HG03521 (cell line): Measurements from ENCODE around the gene SCAMP2.

Experiments
- ATAC-seq: cut with Tn5 transposase; IDR thresholded peaks from one replicate; pipeline ENCODE4 v1.9.1; 2021; ENCODE audit warnings: mild to moderate bottlenecking, moderate library complexity; ENCODE audit not compliant: unreplicated experiment

SCAMP2 gene

DNA sequence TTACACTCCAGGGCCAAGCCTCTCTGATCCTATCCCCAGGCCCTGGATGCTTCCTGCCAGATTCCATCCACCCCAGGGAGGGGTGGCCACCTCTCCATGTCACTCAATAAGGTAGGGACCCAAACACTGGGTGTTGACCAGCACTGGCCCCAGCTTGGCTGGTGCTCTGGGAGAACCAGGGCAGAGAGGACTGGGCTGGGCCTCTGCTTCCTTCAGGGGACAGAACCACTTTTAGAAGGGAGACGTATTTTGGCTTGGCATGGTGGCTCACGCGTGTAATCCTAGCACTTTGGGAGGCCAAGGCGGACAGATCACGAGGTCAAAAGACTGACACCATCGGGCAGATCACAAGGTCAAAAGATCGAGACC lies 51.4 kb downstream of the SCAMP2 start:
- no peak for ATAC-seq

DNA sequence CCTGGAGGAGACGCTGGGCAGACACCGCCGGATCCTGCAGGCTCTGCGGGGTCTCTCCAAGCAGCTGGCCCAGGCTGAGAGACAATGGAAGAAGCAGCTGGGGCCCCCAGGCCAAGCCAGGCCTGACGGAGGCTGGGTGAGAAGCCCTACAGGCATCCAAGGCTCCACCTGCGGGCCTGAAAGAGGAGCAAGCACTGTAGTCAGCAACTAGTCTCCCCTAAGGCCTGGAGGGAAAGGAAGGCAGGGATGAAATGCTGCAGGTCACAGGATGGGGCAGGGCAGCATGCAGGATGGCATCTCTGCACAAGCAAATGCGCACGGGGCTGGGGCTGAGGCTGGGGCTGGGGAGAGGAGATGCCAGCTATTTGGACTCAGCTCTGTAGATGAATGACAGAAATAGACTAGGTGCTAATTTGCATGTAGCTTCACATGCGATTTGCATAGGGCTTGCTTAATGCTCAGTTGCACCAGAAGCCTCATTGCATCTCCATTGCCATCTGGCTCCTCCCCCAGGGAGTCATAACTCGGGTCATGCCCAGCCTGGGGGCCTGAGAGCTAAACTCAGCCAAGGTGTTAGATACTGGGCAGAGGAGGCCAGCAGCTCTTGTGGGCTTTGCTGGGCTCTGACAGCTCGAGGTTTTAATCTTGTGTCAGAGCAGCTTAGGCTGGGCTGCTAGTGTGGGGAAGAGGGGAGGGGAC lies 51.9 kb downstream of the SCAMP2 start:
- peak; percentile 68 for ATAC-seq

DNA sequence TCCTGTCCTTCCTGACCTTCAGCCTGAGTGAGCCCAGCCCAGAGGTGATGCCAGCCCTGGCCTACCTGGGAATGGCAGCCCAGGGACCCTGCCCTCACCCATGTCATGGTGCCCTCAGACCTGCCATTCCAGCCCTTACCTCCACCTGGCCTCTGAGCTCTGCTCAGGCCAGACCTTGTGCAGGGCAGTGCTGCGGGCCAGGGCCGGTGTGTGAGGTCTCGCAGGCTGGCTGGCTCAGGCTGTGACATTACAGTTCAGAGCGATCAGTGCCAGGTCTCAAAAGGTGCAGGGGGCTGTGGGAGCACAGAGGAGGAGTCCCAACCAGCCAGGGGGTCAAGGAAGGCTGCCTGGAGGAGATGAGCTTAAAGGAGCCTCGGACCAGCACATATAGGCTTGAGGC lies 53.1 kb downstream of the SCAMP2 start:
- no peak for ATAC-seq

DNA sequence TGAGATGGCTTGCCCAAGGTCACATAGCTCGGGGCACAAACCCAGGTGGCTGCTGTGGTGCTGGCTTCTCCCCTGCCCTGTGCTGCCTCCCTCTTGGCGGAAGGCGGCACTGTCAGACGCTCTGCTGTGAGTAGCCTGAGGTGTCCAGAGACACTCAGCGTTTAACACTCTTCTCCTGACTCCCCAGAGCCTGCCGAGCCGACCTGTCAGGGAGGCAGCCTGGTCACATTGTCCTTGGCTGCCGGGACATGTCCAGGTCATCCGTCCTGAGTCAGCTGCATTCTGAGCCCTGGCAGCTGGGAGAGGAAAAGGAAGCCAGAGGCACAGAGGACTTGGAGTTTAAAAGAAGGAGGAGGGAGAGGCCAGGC lies 55.8 kb downstream of the SCAMP2 start:
- ATAC-seq, result no peak

DNA sequence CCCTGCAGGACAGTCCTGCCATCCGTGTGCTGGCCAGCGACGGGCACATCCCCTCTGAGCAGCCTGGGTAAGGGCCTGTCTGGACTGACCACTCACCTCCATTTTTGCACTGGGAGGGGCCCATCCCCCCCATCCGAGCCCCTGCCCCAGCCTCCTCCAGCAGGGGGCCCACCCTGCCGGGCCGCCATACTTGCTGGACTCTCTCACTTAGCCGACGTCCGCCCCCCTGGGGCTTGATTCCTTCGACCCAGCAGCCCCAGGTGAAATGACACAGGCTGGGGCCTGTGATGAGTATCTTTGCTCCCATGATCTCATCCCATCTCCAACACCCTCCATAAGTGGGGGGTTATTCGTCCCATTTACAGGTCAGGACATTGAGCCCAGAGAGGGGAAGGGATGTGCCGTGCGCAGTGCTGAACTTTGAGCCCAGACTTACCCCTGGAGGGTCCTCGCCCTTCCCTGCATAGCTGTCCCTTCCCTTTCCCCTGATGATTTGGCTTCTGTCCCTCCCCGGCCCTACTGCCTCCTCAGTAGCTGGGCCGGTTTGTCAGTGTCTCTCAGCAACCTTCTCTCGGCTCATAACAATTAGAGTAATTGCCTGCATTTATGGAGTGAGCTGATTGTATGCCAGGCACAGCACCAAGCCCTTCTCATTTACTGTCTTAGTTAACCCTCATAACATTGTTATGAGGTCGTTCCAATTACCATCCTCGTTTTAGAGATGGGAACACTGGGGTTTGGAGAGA lies 56.4 kb downstream of the SCAMP2 start:
- no peak for ATAC-seq

DNA sequence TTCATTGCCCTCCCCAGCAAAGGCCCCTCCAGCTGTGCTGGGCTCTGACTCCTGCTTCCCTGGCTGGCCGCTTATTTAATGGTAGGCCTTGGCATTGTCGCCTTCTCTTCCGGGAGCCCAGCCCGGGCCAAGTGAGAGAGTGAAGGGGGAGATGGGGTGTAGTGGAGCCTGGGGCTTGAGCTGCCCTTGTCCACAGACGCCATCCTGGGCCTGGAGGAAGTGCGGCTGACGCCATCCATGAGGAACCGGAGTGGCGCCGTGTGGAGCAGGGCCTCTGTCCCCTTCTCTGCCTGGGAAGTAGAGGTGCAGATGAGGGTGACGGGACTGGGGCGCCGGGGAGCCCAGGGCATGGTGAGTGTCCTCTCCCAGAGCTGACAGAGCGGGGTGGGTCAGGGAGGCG lies 57.2 kb downstream of the SCAMP2 start:
- no peak for ATAC-seq

DNA sequence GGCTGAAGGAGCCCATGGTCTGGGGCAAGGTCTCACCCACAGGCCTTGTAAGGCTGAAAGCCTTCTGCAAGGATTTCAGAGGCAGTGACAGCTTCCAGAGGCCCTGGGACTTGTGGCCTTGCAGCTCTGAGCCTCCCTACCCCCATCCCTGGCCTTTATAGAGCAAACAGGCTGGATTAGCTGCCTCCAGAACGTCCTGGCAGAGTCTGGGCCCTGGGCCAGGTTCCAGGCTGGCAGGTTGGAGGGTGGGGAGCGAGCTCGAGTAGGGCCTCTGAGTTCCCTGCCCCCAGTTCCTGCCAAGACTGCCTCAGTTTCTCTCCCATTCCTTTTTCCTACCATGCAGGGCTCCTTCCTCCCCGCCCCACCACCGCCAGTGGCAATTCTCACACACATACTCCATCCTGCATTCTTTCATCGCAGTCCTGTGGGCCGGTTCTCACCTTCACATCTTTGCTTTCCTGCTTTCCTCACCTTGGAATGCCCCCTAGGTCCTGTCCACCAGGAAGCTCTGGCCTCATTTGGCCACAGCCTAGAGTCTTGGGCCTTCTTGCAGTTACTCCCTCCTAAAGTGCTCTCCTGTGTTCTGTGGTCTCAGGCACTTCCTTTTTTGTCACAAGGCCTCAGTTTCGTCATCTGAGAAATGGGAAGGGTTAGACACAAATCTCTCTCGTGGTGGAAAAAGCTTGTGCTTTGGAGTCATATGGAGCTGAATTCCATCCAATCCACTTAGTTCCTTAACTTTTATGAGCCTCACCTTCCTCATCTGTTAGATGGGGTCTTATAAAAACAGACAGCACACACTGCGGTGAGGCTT lies 57.8 kb downstream of the SCAMP2 start:
- no peak for ATAC-seq

DNA sequence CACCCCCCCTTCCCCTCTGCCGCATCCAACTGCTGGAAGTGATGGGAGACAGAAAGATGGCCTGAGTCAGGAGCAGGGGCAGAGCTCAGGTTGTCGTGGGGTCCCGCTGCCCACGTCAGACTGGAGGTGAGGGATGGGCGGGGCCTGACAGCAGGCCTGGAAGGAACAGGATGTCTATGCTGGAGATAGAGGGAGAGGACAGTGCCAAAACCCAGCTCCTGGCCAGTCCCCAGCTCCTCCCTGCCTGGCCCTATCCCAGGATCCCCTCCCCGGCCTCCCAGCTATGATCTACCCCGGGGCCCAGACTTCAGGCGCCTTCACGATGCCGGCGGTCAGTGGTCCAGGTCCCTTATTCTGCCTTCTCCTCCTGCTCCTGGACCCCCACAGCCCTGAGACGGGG lies 60.6 kb downstream of the SCAMP2 start, which contains the start of gene LMAN1L:
LMAN1L (plus strand) TSS at position 303 of the 400 bp plus-strand sequence; CDS start at position 323, 20 bp downstream.
- ATAC-seq, result no peak

DNA sequence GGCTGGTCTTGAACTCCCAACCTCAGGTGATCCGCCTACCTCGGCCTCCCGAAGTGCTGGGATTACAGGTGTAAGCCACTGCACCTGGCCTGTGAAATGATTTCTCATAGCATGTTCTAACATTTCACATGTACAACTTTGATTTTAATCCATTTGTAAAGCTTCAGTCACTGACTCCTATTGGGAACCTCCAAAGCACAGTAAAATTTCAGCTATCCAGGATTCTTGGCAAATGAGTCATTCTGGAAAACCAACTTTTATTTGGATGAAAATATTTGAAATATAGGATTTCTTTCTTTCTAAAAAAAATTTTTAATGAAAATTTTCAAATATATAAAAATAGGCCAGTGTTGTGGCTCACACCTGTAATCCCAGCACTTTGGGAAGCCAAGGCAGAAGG lies 63.2 kb downstream of the SCAMP2 start:
- no peak for ATAC-seq

DNA sequence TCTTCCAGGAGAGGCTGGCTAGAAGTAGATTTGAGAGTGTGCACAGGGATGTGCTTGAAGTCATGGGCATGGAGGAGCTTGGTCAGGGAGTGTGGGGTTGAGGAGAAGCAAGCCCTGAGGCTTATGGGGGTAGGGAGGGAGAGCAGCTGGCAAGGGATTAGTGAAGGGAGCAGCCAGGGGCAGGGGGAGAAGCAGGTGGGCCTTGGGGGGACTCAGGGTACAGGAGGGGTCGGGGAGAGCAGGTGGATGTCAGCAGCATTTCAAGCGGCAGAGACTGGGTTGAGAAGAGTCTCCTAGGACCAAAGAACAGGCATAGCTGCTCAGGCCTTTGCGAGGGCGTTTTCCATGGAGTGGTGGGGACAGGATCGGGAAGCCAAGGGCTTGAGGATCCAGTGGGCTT lies 63.9 kb downstream of the SCAMP2 start:
- ATAC-seq, result no peak

DNA sequence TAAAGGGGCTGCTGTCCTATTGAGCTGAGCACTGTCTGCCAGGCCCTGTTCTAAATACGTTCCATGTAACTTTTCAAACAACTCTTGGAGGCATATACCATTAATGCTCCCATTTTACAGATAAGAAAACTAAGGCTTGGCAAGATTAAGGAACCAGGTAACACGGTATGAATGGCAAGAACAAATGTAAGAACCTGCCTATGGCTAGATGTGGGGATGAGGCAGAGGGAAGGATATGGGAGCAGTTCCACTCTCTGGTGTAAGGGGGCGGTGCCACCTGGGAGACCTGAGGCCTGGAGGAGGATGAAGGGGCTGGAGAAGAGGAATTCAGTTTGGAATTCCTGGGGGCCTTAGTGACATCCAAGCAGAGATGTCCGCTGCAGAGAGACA lies 64.3 kb downstream of the SCAMP2 start:
- no peak for ATAC-seq

DNA sequence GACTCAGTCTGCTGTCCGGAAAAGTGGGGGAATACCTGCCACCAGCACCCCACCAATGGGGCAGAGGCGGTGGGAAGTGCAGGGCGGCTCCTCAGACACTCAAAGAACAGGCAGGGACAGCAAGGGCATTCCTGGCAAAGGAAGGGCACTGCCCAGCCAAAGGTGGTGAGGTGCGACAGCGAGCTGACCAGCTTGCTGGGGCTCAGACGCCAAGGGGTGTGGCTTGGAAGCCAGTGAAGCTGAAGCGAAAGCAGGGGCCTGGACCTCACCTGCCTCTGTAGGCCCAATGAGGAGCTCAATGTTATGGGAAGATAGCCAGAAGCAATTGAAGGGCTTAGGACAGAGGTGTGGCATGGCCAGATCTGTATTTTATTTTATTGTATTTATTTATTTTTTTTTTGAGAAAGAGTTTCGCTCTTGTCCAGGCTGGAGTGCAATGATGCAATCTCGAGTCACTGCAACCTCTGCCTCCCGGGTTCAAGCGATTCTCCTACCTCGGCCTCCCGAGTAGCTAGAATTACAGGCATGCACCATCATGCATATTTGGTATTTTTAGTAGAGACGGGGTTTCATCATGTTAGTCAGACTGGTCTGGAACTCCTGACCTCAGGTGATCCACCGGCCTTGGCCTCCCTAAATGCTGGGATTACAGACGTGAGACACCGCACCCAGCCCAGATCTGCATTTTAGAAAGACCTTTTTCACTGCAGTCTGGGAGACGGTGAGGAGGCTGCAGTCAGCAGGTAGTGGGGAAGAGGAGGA lies 64.9 kb downstream of the SCAMP2 start:
- ATAC-seq, result no peak

DNA sequence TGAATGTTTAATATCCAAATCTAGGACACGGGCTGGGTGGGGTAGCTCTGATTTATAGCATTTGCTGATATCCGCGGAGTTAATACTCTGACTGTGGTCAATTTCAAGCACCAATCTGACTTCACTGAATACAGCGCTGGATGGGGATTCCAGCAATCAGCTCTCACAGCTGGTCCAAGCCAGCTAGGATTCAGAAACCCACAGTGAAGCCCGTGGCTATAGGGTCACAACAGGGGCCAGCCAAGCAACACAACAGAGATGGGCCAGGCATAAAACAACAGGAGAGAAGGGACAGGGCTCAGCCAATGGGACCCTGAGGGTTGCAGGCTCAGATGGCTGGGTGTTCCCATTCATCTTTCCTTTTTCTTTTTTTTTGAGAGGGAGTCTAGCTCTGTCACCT lies 65.9 kb downstream of the SCAMP2 start:
- ATAC-seq, result no peak

DNA sequence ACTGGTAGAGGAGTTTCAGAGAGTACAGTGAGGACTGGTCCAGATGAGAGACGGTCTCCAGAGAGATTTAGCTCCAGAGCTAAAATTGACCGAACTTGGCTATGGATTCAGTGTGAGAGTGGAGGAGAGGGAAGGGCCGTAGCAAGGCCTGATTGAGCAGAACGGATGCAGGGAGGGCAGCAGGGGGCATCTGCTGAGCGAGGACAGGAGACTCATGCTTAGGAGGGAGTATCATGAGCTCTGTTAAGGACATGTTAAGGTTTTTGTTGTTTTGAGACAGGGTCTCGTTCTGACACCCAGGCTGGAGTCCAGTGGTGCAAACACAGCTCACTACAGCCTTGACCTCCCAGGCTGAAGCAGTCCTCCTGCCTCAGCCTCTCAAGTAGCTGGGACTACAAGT lies 68.2 kb downstream of the SCAMP2 start:
- ATAC-seq, result no peak

DNA sequence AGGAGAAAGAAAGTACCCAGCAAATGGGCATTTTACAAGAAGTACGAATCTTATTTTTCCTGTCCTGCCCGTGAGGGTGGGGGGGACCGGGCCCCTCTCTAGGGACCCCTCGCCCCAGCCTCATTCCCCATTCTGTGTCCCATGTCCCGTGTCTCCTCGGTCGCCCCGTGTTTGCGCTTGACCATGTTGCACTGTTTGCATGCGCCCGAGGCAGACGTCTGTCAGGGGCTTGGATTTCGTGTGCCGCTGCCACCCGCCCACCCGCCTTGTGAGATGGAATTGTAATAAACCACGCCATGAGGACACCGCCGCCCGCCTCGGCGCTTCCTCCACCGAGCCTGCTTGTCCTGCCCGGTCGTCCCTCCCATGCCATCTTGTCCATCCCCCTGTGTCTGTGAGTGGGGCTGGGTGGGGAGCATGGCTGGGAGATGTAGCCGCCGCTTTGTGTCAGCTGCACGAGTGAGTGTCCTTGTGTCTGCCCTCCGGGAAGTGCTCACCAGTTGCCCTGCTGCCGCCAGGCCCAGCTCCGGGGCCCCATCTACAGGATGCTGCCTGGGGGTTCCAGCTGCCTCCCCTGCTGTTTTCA lies 70.2 kb downstream of the SCAMP2 start:
- ATAC-seq, result no peak

DNA sequence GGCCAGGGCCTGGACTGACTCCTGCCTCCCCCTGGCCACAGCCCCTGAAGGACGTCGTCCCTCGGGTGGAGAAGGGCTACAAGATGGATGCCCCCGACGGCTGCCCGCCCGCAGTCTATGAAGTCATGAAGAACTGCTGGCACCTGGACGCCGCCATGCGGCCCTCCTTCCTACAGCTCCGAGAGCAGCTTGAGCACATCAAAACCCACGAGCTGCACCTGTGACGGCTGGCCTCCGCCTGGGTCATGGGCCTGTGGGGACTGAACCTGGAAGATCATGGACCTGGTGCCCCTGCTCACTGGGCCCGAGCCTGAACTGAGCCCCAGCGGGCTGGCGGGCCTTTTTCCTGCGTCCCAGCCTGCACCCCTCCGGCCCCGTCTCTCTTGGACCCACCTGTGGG lies 70.9 kb downstream of the SCAMP2 start:
- ATAC-seq, result no peak

DNA sequence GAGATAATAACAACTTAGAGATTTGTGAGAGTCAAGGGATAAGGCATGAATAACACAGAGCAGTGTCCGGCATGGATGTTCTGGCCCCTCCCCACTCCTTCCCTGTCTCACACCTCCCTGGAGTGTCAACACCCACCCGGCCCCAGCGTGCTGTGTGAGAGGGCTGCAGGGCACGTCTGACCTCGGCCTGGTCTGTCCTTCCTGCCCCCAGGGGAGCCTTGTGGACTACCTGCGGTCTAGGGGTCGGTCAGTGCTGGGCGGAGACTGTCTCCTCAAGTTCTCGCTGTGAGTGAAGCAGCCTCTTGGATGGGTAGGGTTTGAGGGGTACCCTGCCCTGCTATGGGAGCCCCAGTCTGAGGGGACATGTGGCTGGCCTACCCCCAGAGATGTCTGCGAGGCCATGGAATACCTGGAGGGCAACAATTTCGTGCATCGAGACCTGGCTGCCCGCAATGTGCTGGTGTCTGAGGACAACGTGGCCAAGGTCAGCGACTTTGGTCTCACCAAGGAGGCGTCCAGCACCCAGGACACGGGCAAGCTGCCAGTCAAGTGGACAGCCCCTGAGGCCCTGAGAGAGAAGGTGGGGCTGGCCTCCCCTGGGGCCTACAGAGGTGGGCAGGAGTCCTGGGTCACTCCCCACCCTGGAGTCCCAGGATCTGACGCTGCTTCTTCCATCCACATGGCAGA lies 71.7 kb downstream of the SCAMP2 start:
- no peak for ATAC-seq

DNA sequence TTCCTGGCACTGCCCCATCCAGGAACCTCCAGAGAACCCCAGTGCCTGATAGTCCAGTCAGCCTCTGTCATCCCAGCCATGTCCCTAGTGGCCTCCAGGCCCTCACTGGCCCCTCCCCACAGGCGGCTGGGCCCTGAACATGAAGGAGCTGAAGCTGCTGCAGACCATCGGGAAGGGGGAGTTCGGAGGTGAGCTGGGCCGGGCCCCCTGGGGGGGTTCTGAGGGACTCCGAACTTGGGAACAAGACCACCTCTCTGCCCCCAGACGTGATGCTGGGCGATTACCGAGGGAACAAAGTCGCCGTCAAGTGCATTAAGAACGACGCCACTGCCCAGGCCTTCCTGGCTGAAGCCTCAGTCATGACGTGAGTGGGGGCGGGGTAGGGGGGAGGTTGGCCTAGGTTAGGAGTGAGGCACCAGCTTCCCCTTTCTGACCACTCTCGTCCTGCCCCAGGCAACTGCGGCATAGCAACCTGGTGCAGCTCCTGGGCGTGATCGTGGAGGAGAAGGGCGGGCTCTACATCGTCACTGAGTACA lies 72.5 kb downstream of the SCAMP2 start:
- ATAC-seq, result no peak

DNA sequence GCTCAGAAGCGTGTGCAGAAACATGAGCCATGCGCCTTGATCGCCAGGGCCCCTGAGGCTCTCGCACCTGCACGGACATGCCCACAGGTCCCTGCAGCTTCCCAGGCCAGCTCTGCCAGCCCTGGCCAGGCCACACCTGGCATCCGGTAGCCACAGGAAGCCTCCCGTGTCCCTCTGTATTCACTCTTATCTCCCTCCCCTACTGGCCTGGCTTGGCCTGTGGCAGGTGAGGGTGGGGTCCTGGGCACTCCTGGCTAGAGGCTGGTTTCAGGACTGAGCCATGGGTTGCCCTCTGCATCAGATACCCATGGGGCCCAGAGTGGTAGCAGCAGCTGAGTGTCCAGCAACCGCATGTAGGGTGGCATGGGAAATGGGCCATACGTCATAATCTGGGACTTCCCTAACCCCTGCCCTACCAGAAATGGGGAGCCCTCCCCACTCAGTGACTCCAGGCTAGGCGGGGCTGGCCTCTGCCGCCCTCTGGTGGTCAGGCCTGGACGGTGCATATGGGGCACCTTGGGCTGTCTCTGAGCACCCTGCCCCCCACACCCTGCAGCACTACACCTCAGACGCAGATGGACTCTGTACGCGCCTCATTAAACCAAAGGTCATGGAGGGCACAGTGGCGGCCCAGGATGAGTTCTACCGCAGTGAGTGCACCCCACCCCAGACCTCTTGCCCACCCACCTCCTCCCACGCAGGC lies 73.2 kb downstream of the SCAMP2 start:
- ATAC-seq, result peak; percentile 60
